Measurements from ENCODE around the gene MICALL1. TPM values are rescaled to one million over a fixed set of nuclear protein-coding genes. Genes with fewer than 3 reads are reported as not detected.
"Not testable (repeated sequence)": the region's sequence is repeated elsewhere in the genome, so short reads cannot be mapped to it uniquely, and the experiment has no call there.

MICALL1 gene
- total RNA-seq, 6 experiments from 2014 or later: 37.7 to 46.5 (median 40.5) TPM

GRCh38 chr22:37940698-37941376, 34.7 kb downstream of the MICALL1 start:
- TF ChIP-seq CTCF (IDR thresholded peaks at IDR 0.05): no peak
- H3K27me3 Mint-ChIP-seq (ENCODE audit: insufficient read depth): no peaks in the 10 kb centered on the region
- peak overlapping the region; percentile 54; the same call in 1 of the 2 replicates for H3K27ac Mint-ChIP-seq
- H3K4me3 Mint-ChIP-seq: no peak overlapping the region
- no peaks in the 10 kb centered on the region for H3K9me3 Mint-ChIP-seq
- no peaks in the 10 kb centered on the region for H3K4me1 Mint-ChIP-seq (ENCODE audit: low read depth)
- no peak for DNase-seq
- peaks cover 6% of the 10 kb centered on the region; the same call in 1 of the 2 replicates for H3K36me3 Mint-ChIP-seq (ENCODE audit: low read depth)

DNA sequence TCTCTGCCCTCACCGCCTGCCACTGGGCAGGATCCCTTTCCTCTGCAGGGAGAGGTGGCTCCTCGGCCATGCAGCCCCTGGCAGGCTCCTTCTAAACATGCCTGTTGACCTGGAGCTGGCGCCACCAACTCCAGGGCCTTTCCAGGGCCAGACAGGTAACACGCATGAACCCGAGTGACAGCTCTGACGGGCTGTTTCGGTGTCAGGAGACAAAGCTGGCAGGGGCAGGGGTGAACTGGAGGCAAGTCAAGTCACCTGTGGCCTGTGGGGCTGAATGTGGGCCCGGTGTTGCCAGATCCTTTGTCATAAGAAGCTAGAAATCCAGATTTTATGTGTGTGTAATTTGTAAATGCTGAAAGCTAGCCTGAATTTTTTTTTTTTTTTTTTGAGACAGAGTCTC, 36.0 kb downstream of the MICALL1 start:
- no peak overlapping the region for H3K27ac Mint-ChIP-seq
- no peak overlapping the region for H3K4me3 Mint-ChIP-seq
- H3K9me3 Mint-ChIP-seq: no peaks in the 10 kb centered on the region
- H3K36me3 Mint-ChIP-seq (ENCODE audit: low read depth): peaks cover 6% of the 10 kb centered on the region; the same call in 1 of the 2 replicates
- TF ChIP-seq CTCF (IDR thresholded peaks at IDR 0.05): no peak
- DNase-seq: no peak
- H3K4me1 Mint-ChIP-seq (ENCODE audit: low read depth): no peaks in the 10 kb centered on the region
- H3K27me3 Mint-ChIP-seq (ENCODE audit: insufficient read depth): no peaks in the 10 kb centered on the region

GRCh38 chr22:37943136-37943824, 37.2 kb downstream of the MICALL1 start:
- no peak overlapping the region for H3K4me3 Mint-ChIP-seq
- H3K4me1 Mint-ChIP-seq (ENCODE audit: low read depth): no peaks in the 10 kb centered on the region
- no peak for TF ChIP-seq CTCF (IDR thresholded peaks at IDR 0.05)
- H3K36me3 Mint-ChIP-seq (ENCODE audit: low read depth): no peaks in the 10 kb centered on the region
- H3K9me3 Mint-ChIP-seq: no peaks in the 10 kb centered on the region
- DNase-seq: no peak
- no peaks in the 10 kb centered on the region for H3K27me3 Mint-ChIP-seq (ENCODE audit: insufficient read depth)
- H3K27ac Mint-ChIP-seq: no peak overlapping the region

DNA sequence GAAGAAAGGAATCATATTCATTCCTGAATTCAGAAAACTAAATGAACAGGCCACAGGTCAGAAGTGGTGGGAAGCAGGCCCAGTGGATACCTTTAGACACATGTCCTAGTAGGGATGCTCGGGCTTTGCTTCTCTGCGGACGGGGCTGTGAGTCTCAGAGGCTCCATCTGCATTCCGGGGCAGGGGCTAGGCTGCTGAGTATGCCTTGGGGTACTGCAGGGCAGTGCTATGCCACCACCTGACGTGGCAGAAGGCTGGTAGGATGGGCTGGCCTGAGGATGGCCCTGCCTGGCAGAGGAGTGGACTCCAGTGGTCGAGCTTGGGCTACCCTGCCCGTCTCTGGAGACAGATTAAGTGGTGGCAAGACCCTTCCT, 37.7 kb downstream of the MICALL1 start:
- no peak overlapping the region for H3K4me3 Mint-ChIP-seq
- no peaks in the 10 kb centered on the region for H3K4me1 Mint-ChIP-seq (ENCODE audit: low read depth)
- no peak for DNase-seq
- no peaks in the 10 kb centered on the region for H3K27me3 Mint-ChIP-seq (ENCODE audit: insufficient read depth)
- no peak for TF ChIP-seq CTCF (IDR thresholded peaks at IDR 0.05)
- H3K9me3 Mint-ChIP-seq: no peaks in the 10 kb centered on the region
- no peaks in the 10 kb centered on the region for H3K36me3 Mint-ChIP-seq (ENCODE audit: low read depth)
- H3K27ac Mint-ChIP-seq: no peak overlapping the region

DNA sequence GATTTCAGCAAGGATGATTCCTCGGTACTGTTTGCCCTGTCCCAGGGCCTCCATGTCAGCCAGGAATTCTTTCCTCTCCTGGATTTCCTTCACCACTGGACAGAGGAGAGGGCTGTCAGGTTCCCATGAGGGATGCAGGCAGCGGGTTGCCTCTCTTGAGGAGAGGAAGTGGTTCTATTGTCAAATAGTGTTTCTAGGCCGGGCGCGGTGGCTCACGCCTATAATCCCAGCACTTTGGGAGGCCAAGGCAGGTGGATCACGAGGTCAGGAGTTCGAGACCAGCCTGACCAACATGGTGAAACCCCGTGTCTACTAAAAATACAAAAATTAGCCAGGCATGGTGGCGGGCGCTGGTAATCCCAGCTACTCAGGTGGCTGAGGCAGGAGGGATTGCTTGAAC, 38.3 kb downstream of the MICALL1 start:
- not testable (repeated sequence) for H3K27ac Mint-ChIP-seq; H3K27me3 Mint-ChIP-seq (ENCODE audit: insufficient read depth); H3K9me3 Mint-ChIP-seq; H3K4me1 Mint-ChIP-seq (ENCODE audit: low read depth); H3K36me3 Mint-ChIP-seq (ENCODE audit: low read depth); DNase-seq; H3K4me3 Mint-ChIP-seq

DNA sequence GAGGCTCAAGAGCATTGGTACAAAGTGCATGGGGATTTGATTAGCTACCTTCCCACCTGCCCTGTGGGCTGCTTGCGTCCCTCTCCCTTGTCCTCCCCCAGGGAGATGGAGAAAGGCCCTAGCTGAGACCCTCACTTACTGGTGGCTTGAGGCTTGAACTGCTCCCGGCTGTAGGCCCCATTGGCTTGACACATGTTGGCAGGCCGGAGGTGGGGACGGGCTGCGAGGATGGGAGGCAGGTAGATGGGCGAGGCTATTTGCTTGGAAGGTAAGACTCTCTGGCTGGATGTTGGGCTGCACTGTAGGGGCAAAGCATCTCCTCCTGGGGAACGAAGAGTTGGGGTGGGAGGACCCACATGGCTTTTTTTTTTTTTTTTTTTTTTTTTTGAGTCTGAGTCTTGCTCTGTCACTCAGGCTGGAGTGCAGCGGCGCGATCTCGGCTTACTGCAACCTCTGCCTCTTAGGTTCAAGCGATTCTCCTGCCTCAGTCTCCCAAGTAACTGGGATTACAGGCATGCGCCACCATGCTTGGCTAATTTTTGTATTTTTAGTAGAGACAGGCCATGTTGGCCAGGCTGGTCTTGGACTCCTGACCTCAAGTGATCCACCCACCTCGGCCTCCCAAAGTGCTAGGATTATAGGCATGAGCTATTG, 41.2 kb downstream of the MICALL1 start:
- not testable (repeated sequence) for H3K9me3 Mint-ChIP-seq; H3K27ac Mint-ChIP-seq; DNase-seq; H3K27me3 Mint-ChIP-seq (ENCODE audit: insufficient read depth); H3K4me3 Mint-ChIP-seq; H3K36me3 Mint-ChIP-seq (ENCODE audit: low read depth); H3K4me1 Mint-ChIP-seq (ENCODE audit: low read depth)

Measured in HFFc6 (cell line).